ENCODE data around the gene SLC37A1. TPM values are rescaled to one million over a fixed set of nuclear protein-coding genes. Genes with fewer than 3 reads are reported as not detected.

The SLC37A1 gene
- total RNA-seq, 6 donors from 2014 or later = 20.8 to 70.2 (median 36.8) TPM

GRCh38 chr21:42546433-42546832 is 32.8 kb downstream of the SLC37A1 start:
- Histone ChIP-seq H3K36me3 (peaks cover 14 to 75% (median 60%) of the 10 kb centered on the region in 4 donors), H3K4me3 (no peak overlapping the region), H3K9me3 (no peaks in the 10 kb centered on the region), H3K4me1 (peaks cover 0 to 4% (median 0%) of the 10 kb centered on the region in 4 donors), H3K27ac (no peak overlapping the region), H3K27me3 (no peaks in the 10 kb centered on the region)
- no peak for TF ChIP-seq POLR2AphosphoS5 (IDR thresholded peaks at IDR 0.05)
- no peak for TF ChIP-seq EP300 (IDR thresholded peaks at IDR 0.05)
- no peak for TF ChIP-seq CTCF (IDR thresholded peaks at IDR 0.05)
- no peak for TF ChIP-seq POLR2A (IDR thresholded peaks at IDR 0.05)
- DNase-seq (no peak), ATAC-seq (ENCODE audit: low FRiP score in 2 of 2) (no peak)
- 90 to 95% methylated on average over 11 to 14 of the region's 14 CpGs for WGBS, 2 donors

GRCh38 chr21:42547001-42547905 is 33.6 kb downstream of the SLC37A1 start:
- no peak overlapping the region for H3K27ac ChIP-seq
- no peak overlapping the region for H3K4me3 ChIP-seq
- ATAC-seq (ENCODE audit: low FRiP score in 2 of 2) (no peak), DNase-seq (no peak)
- no peaks in the 10 kb centered on the region for H3K27me3 ChIP-seq
- H3K36me3 ChIP-seq = peaks cover 14 to 69% (median 55%) of the 10 kb centered on the region in 4 donors
- peaks cover 0 to 4% (median 0%) of the 10 kb centered on the region in 4 donors for H3K4me1 ChIP-seq
- 93 to 94% methylated on average over 25 to 27 of the region's 27 CpGs for WGBS, 2 donors
- H3K9me3 ChIP-seq = no peaks in the 10 kb centered on the region
- no peak for TF ChIP-seq POLR2AphosphoS5 (IDR thresholded peaks at IDR 0.05)
- TF ChIP-seq EP300 (IDR thresholded peaks at IDR 0.05) = no peak
- TF ChIP-seq POLR2A (IDR thresholded peaks at IDR 0.05) = no peak
- no peak for TF ChIP-seq CTCF (IDR thresholded peaks at IDR 0.05)

- peaks cover 11 to 63% (median 49%) of the 10 kb centered on the region in 4 donors for H3K36me3 ChIP-seq
- DNase-seq = no peak
- no peak overlapping the region for H3K27ac ChIP-seq
- H3K4me1 ChIP-seq = peaks cover 0 to 4% (median 0%) of the 10 kb centered on the region in 4 donors
- H3K4me3 ChIP-seq = no peak overlapping the region
- 94 to 96% methylated on average over 22 of the region's 22 CpGs for WGBS, 2 donors
- ATAC-seq (ENCODE audit: low FRiP score in 2 of 2) = no peak
- no peaks in the 10 kb centered on the region for H3K9me3 ChIP-seq
- H3K27me3 ChIP-seq = no peaks in the 10 kb centered on the region
- TF ChIP-seq POLR2AphosphoS5 (IDR thresholded peaks at IDR 0.05) (no peak), EP300 (IDR thresholded peaks at IDR 0.05) (no peak), CTCF (IDR thresholded peaks at IDR 0.05) (no peak), POLR2A (IDR thresholded peaks at IDR 0.05) (no peak)
These were observed 34.3 kb downstream of the SLC37A1 start for GRCh38 chr21:42547906-42548365.

GRCh38 chr21:42548687-42549406 is 35.2 kb downstream of the SLC37A1 start:
- Histone ChIP-seq H3K27me3 (no peaks in the 10 kb centered on the region), H3K4me3 (no peak overlapping the region), H3K4me1 (peaks cover 0 to 4% (median 0%) of the 10 kb centered on the region in 4 donors), H3K36me3 (peaks cover 5 to 54% (median 41%) of the 10 kb centered on the region in 4 donors), H3K27ac (no peak overlapping the region), H3K9me3 (no peaks in the 10 kb centered on the region)
- WGBS, 2 donors = 88 to 89% methylated on average over 21 of the region's 21 CpGs
- no peak for DNase-seq
- TF ChIP-seq POLR2A (IDR thresholded peaks at IDR 0.05) = no peak
- ATAC-seq (ENCODE audit: low FRiP score in 2 of 2) = no peak

GRCh38 chr21:42550817-42551216 is 37.2 kb downstream of the SLC37A1 start:
- H3K27me3 ChIP-seq = no peaks in the 10 kb centered on the region
- DNase-seq (peak in 1 of 2 donors; percentile 68), ATAC-seq (ENCODE audit: low FRiP score in 2 of 2) (no peak)
- H3K27ac ChIP-seq = no peak overlapping the region
- peaks cover 0 to 4% (median 0%) of the 10 kb centered on the region in 4 donors for H3K4me1 ChIP-seq
- H3K36me3 ChIP-seq = peaks cover 10 to 54% (median 40%) of the 10 kb centered on the region in 4 donors
- no peak overlapping the region for H3K4me3 ChIP-seq
- WGBS, 2 donors = 68 to 72% methylated on average over 3 of the region's 3 CpGs
- no peaks in the 10 kb centered on the region for H3K9me3 ChIP-seq
- TF ChIP-seq POLR2A (IDR thresholded peaks at IDR 0.05) (no peak), POLR2AphosphoS5 (IDR thresholded peaks at IDR 0.05) (no peak), CTCF (IDR thresholded peaks at IDR 0.05) (no peak), EP300 (IDR thresholded peaks at IDR 0.05) (no peak)
